BLaER1 (cell line): ENCODE measurements around the gene CD3E.

Source experiments
- H3K27ac ChIP-seq: shearing (Covaris generic); formaldehyde crosslinking; 2 replicates; pipeline ENCODE4 v1.8.1; 2022
- H3K27me3 ChIP-seq: shearing (Covaris generic); formaldehyde crosslinking; 2 replicates; pipeline ENCODE4 v1.8.1; 2022
- H3K36me3 ChIP-seq: shearing (Covaris generic); formaldehyde crosslinking; 2 replicates; pipeline ENCODE4 v1.8.1; 2022
- H3K4me1 ChIP-seq: shearing (Covaris generic); formaldehyde crosslinking; 2 replicates; pipeline ENCODE4 v1.8.1; 2022
- H3K4me2 ChIP-seq: shearing (Covaris generic); formaldehyde crosslinking; 2 replicates; pipeline ENCODE4 v1.8.1; 2022
- H3K4me3 ChIP-seq: shearing (Covaris generic); formaldehyde crosslinking; 2 replicates; pipeline ENCODE4 v1.8.1; 2022
- H3K9ac ChIP-seq: shearing (Covaris generic); formaldehyde crosslinking; 2 replicates; pipeline ENCODE4 v1.8.1; 2022
- H3K9me3 ChIP-seq: shearing (Covaris generic); formaldehyde crosslinking; 2 replicates; pipeline ENCODE4 v1.8.1; 2022
- H4K20me1 ChIP-seq: shearing (Covaris generic); formaldehyde crosslinking; 2 replicates; pipeline ENCODE4 v1.8.1; 2022
- Cebpa-rat ChIP-seq: shearing (Covaris generic); IDR thresholded peaks from 2 replicates; pipeline ENCODE4 v1.8.1; 2022

CD3E gene

GRCh38 chr11:118310271-118310670 is 5.7 kb downstream of the CD3E start:
- Histone ChIP-seq H3K4me2 (no peak overlapping the region), H3K9ac (no peak overlapping the region), H3K27me3 (no peaks in the 10 kb centered on the region), H3K9me3 (no peaks in the 10 kb centered on the region), H3K4me1 (peaks cover 40% of the 10 kb centered on the region), H3K4me3 (no peak overlapping the region), H4K20me1 (no peaks in the 10 kb centered on the region), H3K27ac (no peak overlapping the region), H3K36me3 (no peaks in the 10 kb centered on the region)
- no peak for TF ChIP-seq Cebpa-rat

DNA sequence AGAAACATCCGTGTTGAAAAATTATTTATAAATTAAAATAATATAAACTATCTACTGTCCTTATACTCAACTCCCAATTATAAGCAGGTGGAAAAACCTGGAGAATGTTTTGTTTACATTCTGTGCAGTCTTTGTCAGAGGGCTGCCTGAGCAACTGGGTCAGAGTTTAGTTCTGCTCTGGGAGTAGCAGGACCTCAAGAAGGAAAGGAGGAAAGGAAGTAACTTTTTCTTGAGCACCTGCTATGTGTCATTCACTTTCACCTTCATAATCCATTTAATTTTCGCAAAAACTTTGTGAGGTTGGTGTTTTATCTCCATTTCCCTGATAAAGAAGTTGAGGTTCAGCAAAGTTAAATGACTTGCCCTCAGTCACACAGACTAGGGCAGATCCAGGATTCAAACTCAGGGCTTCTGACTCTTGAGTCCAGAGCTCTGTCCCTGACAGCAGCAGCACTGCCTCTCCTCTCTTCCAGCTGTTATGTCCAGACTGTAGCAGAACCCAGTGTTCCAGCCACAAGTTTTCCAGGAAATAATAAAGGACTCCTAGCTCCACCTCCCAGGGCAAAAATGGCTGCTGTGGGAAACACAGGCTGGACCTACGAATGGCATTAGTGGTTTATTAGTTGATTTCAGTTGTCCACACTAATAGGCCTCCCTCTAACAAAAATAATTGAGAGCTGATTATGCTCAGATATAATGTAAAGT is 6.4 kb downstream of the CD3E start:
- TF ChIP-seq Cebpa-rat: no peak
- Histone ChIP-seq H3K4me2 (no peak overlapping the region), H3K4me3 (no peak overlapping the region), H3K36me3 (no peaks in the 10 kb centered on the region), H3K27me3 (no peaks in the 10 kb centered on the region), H3K9me3 (no peaks in the 10 kb centered on the region), H3K9ac (no peak overlapping the region), H4K20me1 (no peaks in the 10 kb centered on the region), H3K4me1 (peaks cover 40% of the 10 kb centered on the region), H3K27ac (no peak overlapping the region)

- Histone ChIP-seq H3K27me3 (no peaks in the 10 kb centered on the region), H3K4me3 (no peak overlapping the region), H3K9me3 (no peaks in the 10 kb centered on the region), H3K27ac (no peak overlapping the region), H3K4me2 (no peak overlapping the region), H3K36me3 (no peaks in the 10 kb centered on the region), H4K20me1 (no peaks in the 10 kb centered on the region), H3K9ac (no peak overlapping the region), H3K4me1 (peaks cover 45% of the 10 kb centered on the region)
- TF ChIP-seq Cebpa-rat: no peak
Measured at GRCh38 chr11:118311518-118311917, 7.0 kb downstream of the CD3E start.

GRCh38 chr11:118312328-118312727 is 7.8 kb downstream of the CD3E start:
- peaks cover 52% of the 10 kb centered on the region for H3K4me1 ChIP-seq

GRCh38 chr11:118313242-118313641 is 8.7 kb downstream of the CD3E start:
- H4K20me1 ChIP-seq: no peaks in the 10 kb centered on the region
- H3K4me1 ChIP-seq: peaks cover 61% of the 10 kb centered on the region
- no peaks in the 10 kb centered on the region for H3K36me3 ChIP-seq
- no peaks in the 10 kb centered on the region for H3K27me3 ChIP-seq
- H3K27ac ChIP-seq: peak overlapping the region; percentile 51; the same call in 1 of the 2 replicates
- no peak overlapping the region for H3K4me3 ChIP-seq
- H3K9ac ChIP-seq: no peak overlapping the region
- TF ChIP-seq Cebpa-rat: no peak
- peak overlapping the region; percentile 74 for H3K4me2 ChIP-seq
- no peaks in the 10 kb centered on the region for H3K9me3 ChIP-seq

More at GRCh38 chr11:118312328-118312727, 7.8 kb downstream of the CD3E start:
- TF ChIP-seq Cebpa-rat: no peak
- Histone ChIP-seq H3K9me3 (no peaks in the 10 kb centered on the region), H4K20me1 (no peaks in the 10 kb centered on the region), H3K4me2 (peak overlapping the region; percentile 74; the same call in 1 of the 2 replicates), H3K27ac (no peak overlapping the region), H3K27me3 (no peaks in the 10 kb centered on the region), H3K36me3 (no peaks in the 10 kb centered on the region), H3K9ac (no peak overlapping the region), H3K4me3 (no peak overlapping the region)

DNA sequence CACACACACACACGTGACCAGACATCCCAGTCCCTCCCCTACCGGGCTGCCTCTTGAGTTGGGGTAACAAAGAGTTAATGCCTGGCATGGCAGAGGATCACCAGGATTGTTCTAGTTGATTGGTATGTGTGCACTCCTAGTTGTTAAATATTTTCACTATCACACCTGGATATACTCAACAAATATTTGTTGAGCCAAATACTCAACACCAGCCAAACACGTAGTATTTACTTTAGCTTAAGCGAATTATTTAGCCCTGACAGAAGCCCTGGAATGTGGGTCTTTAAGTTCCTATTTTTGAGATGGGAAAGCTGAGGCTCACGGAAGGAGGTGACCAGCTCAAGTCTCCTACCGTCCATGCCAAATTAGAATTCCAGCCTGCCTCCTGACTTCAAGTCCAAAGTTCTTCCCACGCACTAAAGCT is 10.5 kb downstream of the CD3E start:
- H3K9me3 ChIP-seq: no peaks in the 10 kb centered on the region
- no peaks in the 10 kb centered on the region for H4K20me1 ChIP-seq
- no peaks in the 10 kb centered on the region for H3K27me3 ChIP-seq
- TF ChIP-seq Cebpa-rat: no peak
- no peaks in the 10 kb centered on the region for H3K36me3 ChIP-seq
- peak overlapping the region; percentile 23; the same call in 1 of the 2 replicates for H3K4me3 ChIP-seq
- peak overlapping the region; percentile 83 for H3K27ac ChIP-seq
- H3K9ac ChIP-seq: peak overlapping the region; percentile 55; the same call in 1 of the 2 replicates
- peak overlapping the region; percentile 74 for H3K4me2 ChIP-seq
- H3K4me1 ChIP-seq: peaks cover 78% of the 10 kb centered on the region

DNA sequence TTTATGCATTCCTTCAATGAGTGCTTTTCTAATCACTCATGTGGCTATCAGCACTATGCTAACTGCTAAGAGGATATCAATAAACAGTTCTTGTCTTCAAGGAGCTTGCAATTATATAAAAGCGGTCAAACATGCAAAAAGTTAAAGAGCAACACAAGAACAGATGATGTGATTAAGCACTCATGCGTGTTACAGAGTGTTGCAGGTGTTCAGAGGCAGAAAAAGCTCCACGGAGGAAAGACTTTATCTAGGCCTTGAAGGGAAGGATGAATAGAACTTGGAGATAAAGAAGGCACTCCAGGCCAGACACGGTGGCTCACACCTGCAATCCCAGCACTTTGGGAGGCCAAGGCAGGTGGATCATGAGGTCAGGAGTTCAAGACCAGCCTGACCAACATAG is 13.6 kb downstream of the CD3E start:
- H3K36me3 ChIP-seq: no peaks in the 10 kb centered on the region
- H4K20me1 ChIP-seq: no peaks in the 10 kb centered on the region
- H3K9ac ChIP-seq: no peak overlapping the region
- peak overlapping the region; percentile 74 for H3K4me2 ChIP-seq
- H3K9me3 ChIP-seq: no peaks in the 10 kb centered on the region
- no peaks in the 10 kb centered on the region for H3K27me3 ChIP-seq
- H3K27ac ChIP-seq: peak overlapping the region; percentile 55
- no peak overlapping the region for H3K4me3 ChIP-seq
- no peak for TF ChIP-seq Cebpa-rat
- H3K4me1 ChIP-seq: peaks cover 83% of the 10 kb centered on the region

GRCh38 chr11:118318581-118319336 is 14.2 kb downstream of the CD3E start:
- no peaks in the 10 kb centered on the region for H4K20me1 ChIP-seq
- H3K4me2 ChIP-seq: peak overlapping the region; percentile 74
- no peaks in the 10 kb centered on the region for H3K36me3 ChIP-seq
- no peak overlapping the region for H3K9ac ChIP-seq
- no peaks in the 10 kb centered on the region for H3K27me3 ChIP-seq
- peaks cover 77% of the 10 kb centered on the region for H3K4me1 ChIP-seq
- H3K9me3 ChIP-seq: no peaks in the 10 kb centered on the region
- H3K27ac ChIP-seq: peak overlapping the region; percentile 66
- TF ChIP-seq Cebpa-rat: no peak
- no peak overlapping the region for H3K4me3 ChIP-seq

GRCh38 chr11:118319337-118319707 is 14.8 kb downstream of the CD3E start:
- Histone ChIP-seq H3K9me3 (no peaks in the 10 kb centered on the region), H3K4me3 (no peak overlapping the region), H3K4me1 (peaks cover 71% of the 10 kb centered on the region), H3K36me3 (no peaks in the 10 kb centered on the region), H4K20me1 (no peaks in the 10 kb centered on the region), H3K4me2 (peak overlapping the region; percentile 74), H3K27me3 (no peaks in the 10 kb centered on the region), H3K27ac (peak overlapping the region; percentile 66), H3K9ac (no peak overlapping the region)
- TF ChIP-seq Cebpa-rat: no peak

DNA sequence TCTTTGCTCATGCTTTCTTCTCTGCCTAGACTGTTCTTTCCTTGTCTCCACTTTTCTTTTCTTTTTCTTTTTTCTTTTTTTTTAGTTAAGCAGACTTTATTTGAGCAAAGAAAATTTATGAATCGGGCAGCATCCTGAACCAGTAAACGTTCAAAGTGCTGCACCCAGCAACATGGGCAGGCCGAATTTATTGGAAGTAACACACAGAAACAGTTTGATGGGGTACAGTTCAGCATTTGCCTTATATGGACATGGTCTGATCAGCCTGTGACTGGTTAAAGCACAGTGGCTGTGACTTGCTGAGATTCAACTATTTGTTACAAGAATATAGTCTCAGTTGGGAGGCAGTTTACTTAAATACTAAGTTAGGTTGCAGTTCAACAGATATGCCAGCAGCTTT is 16.0 kb downstream of the CD3E start:
- H3K27ac ChIP-seq: no peak overlapping the region
- H4K20me1 ChIP-seq: no peaks in the 10 kb centered on the region
- no peaks in the 10 kb centered on the region for H3K36me3 ChIP-seq
- no peak overlapping the region for H3K9ac ChIP-seq
- peaks cover 59% of the 10 kb centered on the region for H3K4me1 ChIP-seq
- H3K4me2 ChIP-seq: no peak overlapping the region
- H3K9me3 ChIP-seq: no peaks in the 10 kb centered on the region
- TF ChIP-seq Cebpa-rat: no peak
- no peaks in the 10 kb centered on the region for H3K27me3 ChIP-seq
- H3K4me3 ChIP-seq: no peak overlapping the region
